HG03432 (cell line): Measurements from ENCODE around the gene IDUA.

ENCODE experiments used
- ATAC-seq: cut with Tn5 transposase; IDR thresholded peaks from one replicate; pipeline ENCODE4 v1.9.1; 2021; ENCODE audit warnings: mild to moderate bottlenecking, moderate library complexity; ENCODE audit not compliant: unreplicated experiment

The IDUA gene

DNA sequence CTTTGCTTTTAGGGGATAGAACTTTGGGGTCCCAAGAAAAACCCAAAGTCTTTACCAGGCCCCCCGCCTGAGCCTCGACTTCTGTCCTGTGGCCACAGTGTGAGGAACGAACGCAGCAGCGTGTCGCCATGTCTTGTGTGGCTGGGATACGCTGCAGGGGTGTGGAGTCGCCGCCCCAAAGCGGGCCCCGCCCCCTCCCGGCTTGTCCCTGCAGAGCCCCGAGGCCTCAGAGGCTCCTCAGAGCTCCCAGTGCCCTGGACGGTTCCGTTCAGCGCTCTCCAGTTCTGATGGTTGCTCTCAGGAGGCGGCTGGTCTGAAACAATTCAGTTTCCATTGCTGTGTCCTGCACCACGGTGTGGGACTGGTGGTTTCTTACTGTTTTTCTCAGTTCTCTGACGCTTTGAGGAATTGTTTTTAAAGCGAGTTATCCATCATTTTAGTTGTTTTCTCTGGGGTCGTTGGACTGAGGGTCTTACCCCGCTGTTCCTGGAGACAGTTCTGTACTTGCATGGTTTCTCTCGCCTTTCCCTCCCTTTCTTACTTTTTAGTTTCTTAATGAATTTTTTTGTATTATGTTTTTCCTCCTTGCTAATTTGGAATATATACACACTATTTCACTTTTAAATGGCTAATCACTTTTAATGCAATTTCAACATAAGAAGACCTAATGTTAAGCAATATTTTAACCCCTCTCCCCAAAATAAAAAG is 1.6 kb upstream of the IDUA start:
- ATAC-seq, result no peak

GRCh38 chr4:986428-986878 is 391 bp upstream of the IDUA start:
- ATAC-seq, result peak; percentile 14

DNA sequence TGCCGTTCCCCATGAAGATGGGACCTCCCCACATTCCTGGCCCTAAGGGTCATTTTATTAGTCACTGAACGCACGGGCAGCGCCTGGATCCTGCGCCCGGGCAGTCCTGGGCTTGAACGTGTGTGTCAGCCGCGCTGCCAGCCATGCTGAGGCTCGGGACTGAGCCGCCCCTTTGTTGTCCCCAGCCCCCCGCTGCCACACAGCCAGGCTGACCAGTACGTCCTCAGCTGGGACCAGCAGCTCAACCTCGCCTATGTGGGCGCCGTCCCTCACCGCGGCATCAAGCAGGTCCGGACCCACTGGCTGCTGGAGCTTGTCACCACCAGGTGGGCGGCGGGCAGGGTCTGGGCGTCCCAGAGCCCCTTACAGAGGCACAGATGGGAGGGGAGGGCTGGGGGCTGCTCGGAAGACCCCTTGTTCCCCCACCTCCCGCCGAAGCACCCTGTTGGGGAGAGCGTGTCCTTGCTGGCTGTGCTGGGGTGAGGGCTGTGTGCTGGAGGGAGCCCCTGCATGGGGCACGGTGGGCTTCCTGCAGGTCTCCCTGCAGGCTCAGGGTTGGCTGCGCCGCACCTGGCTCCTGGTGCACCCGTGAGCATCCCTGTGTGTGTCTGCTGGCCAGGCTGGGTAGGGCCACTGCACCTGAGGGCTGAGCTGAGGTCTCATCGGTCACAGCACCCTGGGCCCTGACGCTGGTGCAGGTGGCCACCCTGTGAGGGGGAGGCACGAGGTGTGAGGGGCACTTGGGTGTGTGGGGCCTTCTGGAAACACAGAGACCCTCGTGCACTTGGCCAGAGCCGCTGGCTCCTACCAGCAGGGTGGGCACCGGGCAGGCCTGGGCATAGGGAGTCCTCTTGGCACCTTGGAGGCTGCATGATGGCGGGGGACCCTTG is 1.0 kb downstream of the IDUA start:
- no peak for ATAC-seq

- no peak for ATAC-seq
These were observed 2.2 kb downstream of the IDUA start for GRCh38 chr4:988726-989721.

DNA sequence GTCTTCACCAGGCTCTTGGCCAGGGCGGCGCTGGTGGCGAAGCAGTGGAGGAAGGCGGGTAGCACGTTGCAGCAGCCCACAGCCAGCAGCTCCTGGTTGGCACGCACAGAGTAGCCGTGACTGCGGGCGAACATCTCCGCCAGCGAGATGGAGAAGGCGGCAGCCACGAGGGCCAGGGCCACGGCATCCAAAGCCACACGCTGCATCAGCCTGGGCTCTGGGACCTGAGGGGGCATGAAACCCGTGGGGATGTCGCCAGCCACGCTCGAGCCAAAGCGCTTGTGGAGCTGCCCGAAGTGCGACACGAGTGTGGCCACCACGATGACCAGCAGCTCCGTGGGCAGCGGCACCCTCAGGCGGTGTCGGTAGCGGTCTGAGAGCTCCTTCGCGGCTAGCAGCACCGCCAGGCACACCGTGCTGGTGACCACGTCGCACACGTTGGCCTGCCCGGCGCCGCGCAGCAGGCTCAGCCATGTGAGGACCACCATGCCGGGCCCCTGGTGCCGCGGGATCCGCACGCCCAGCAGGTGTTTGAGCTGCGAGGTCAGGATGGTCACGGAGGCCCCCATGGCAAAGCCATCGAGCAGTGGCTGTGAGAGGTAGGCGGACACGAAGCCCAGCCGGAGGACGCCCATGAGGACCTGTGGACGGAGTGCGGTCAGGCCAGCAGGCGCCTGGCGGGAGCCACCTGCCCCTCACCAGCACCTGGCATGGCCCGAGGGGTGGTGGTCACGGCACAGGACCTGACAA is 3.1 kb downstream of the IDUA start:
- ATAC-seq, result no peak

DNA sequence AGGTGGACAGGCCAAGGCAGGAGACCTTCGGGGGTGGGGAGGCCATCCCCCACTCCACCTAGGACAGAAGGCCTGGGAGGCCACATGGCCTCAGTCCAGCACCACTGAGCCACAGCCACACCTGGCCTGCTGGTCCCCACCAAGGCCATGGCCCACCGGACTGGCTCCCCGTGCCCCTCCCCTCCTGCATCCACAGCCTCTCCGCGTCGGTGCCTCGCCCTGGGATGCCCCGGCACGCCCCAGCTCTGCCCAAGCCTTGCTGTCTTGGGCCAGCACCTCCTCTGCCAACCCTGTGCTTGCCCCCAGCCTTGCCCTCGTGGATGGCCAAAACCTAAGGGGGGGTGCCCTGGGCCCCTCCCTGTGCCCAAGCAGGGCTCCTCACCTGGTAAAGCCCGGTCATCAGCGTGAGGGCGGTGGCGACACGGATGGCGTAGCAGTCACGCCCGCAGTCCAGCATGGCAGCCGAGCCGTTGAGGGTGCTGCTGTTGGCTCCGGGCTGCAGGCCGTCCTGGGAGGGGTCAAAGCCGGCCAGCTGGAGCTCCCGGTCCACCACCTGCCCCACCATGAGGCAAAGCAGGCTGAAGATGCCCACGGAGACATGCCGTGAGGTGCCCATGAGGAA is 4.0 kb downstream of the IDUA start:
- ATAC-seq, result no peak

- ATAC-seq, result no peak
These were observed 4.8 kb downstream of the IDUA start for GRCh38 chr4:991451-992296.

GRCh38 chr4:992297-993110 is 5.7 kb downstream of the IDUA start:
- no peak for ATAC-seq

DNA sequence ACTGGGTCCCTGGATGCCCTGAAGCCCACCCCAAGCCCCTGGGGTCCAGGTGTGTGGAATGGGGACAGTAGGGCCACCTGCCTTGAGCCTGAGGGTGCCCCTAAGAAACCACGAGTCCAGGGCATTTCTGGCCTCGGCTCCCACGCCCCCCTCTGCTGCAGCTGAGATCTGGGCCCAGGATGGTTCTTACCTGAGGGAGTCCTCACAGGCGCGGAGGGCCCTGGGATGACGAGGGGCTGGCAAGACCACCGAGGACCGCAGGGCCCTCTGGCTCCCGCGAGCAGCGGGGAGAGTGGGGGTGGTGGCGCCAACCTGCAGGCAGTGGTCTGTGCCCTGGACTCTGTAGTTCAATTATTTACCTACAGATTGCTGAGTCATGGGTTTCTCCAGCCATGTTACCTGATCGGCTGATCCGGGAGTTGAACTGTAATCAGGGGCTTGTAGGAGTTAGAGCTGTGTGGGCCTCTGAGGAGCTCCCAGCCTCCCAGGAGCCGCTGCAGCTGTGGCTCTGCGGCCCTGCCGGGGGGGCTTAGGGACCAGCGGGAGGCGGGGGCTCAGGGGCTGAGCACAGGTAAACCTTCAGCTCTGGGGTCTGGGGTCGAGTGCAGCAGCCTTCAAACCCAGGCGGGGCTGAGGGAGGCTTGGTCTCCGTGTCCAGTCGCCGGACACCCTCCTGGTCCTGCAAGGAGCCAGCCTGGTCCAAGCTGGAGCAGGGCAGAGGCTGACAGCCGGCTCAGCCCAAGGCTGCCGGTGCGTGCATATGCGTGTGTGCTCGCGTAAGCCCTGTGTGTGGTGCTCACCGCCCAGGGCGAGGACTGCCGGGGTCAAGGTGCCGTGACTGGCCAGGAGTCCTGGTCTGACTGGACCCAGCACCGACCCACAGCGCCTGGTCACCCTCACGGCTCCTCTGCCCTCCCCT is 6.5 kb downstream of the IDUA start, which contains the start of gene SLC26A1:
SLC26A1 (minus strand) TSS at position 294 of the 919 bp plus-strand sequence. CDS start 1,701 bp downstream, outside the sequence.
- ATAC-seq, result no peak

- no peak for ATAC-seq
These were observed 8.6 kb downstream of the IDUA start for GRCh38 chr4:995311-996026.

GRCh38 chr4:996030-996996 is 9.5 kb downstream of the IDUA start:
- no peak for ATAC-seq

GRCh38 chr4:996997-997374 is 10.1 kb downstream of the IDUA start:
- no peak for ATAC-seq

- ATAC-seq, result no peak
These were observed 10.7 kb downstream of the IDUA start for GRCh38 chr4:997375-998071.

- no peak for ATAC-seq
These were observed 11.3 kb downstream of the IDUA start for GRCh38 chr4:998096-998691.
